Measurements from ENCODE around the gene HUNK.

DNA sequence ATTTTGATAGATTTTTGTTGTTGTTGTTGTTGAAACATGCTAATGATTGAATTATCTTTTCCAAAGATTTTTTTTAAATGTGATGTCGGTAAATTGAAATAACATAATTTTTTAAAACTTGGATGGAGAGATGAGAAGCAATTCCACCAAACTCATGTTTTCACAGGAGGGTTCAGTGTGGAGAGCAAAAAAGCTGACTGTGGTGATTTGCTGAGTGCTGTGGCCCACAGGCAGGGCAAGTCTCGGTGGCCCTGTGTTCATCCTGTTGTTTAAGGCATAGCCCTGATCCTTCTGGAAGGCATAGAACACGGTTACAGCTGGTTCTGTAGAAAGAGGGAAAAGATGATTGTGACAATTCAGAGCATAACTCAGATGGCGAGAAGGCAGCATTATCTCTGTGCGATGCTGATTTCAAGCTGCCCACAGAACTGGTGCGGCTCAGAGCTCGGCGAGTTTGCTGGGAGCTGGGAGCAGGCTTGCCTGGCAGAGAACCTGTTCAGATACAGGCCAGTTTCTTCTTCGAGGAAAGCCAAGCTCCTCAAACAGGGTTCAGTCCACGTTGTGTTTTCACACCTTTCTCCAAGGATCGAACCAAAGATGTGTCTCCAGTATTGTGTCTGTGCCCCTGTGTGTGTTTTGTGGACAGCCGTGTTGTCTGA lies 127.1 kb downstream of the HUNK start:
- TF ChIP-seq EZH2 (optimal IDR thresholded peaks at IDR 0.05; ENCODE audit: low read depth, low read length) (no peak), EZH2phosphoT487 (IDR thresholded peaks at IDR 0.05; ENCODE audit: low read length) (no peak)
- TF ChIP-seq, protein P1, sequence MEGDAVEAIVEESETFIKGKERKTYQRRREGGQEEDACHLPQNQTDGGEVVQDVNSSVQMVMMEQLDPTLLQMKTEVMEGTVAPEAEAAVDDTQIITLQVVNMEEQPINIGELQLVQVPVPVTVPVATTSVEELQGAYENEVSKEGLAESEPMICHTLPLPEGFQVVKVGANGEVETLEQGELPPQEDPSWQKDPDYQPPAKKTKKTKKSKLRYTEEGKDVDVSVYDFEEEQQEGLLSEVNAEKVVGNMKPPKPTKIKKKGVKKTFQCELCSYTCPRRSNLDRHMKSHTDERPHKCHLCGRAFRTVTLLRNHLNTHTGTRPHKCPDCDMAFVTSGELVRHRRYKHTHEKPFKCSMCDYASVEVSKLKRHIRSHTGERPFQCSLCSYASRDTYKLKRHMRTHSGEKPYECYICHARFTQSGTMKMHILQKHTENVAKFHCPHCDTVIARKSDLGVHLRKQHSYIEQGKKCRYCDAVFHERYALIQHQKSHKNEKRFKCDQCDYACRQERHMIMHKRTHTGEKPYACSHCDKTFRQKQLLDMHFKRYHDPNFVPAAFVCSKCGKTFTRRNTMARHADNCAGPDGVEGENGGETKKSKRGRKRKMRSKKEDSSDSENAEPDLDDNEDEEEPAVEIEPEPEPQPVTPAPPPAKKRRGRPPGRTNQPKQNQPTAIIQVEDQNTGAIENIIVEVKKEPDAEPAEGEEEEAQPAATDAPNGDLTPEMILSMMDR (IDR thresholded peaks at IDR 0.05; ENCODE audit: low read length), result no peak

Measured in MM.1S (cell line).